HG02759 (cell line): ENCODE results near the gene DAAM2.

Experiments used
- ATAC-seq: cut with Tn5 transposase; IDR thresholded peaks from one replicate; pipeline ENCODE4 v1.9.1; 2021; ENCODE audit warnings: mild to moderate bottlenecking, moderate library complexity; ENCODE audit not compliant: unreplicated experiment

DAAM2 gene

GRCh38 chr6:39791850-39792539, at the start of gene DAAM2:
Gene DAAM2 (plus strand): TSS chr6:39792376. CDS start chr6:39856303, 63,927 bp downstream.
- peak; percentile 60 for ATAC-seq

DNA sequence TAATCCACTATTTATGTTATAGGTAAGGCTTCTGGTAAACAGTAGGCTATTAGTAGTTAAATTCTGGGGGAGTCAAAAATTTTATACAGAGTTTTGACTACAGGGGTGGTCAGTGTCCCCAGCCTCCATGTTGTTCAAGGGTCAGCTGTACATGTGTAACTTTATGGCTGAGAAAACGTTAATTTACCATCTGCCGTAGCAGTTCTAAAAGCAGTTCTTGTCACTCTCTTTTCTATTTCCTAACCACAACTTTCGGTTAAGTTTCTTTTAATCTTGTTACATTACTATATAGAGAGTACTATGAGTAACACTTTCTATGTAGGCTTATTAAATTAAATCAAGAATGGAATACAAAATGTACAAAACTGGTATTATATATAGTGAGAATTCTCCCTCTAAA, 45.4 kb upstream of the DAAM2 start:
- no peak for ATAC-seq

DNA sequence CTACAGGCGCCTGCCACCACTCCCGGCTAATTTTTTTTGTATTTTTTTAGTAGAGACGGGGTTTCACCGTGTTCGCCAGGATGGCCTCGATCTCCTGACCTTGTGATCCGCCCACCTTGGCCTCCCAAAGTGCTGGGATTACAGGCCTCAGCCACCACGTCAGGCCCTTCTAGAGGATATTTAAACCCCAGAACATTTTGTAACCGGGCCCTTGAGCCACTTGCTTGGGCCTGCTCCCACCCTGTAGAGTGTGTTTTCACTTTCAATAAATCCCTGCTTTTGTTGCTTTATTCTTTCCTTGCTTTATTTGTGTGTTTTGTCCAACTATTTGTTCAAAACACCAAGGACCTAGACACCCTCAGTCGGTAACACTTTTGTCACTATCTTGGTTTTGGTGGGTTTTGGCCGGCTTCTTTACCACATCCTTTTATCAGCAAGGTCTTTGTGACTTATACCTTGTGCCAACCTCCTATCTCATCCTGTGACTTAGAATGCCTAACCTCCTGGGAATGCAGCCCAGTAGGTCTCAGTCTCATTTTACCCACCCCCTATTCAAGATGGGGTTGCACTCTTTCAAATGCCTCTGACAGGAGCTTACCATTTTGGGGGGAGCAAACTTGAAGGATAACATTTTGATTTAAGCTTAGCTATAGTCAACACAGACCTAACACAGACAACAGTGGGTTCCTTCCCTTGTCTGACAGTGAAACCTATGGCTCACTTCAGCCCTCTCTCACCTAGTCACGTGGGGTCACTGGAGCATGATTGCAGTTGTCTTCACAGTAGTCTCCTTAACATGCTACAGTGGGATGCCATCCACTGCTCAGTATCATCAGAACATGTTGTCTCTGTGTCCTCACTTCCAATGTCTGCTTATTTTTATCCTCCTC, 39.1 kb upstream of the DAAM2 start:
- no peak for ATAC-seq

- ATAC-seq, result no peak
Observed at GRCh38 chr6:39753725-39754045, 38.5 kb upstream of the DAAM2 start.

GRCh38 chr6:39754514-39755115, 37.6 kb upstream of the DAAM2 start:
- ATAC-seq, result no peak

- no peak for ATAC-seq
Observed at GRCh38 chr6:39755231-39755630, 36.9 kb upstream of the DAAM2 start.

DNA sequence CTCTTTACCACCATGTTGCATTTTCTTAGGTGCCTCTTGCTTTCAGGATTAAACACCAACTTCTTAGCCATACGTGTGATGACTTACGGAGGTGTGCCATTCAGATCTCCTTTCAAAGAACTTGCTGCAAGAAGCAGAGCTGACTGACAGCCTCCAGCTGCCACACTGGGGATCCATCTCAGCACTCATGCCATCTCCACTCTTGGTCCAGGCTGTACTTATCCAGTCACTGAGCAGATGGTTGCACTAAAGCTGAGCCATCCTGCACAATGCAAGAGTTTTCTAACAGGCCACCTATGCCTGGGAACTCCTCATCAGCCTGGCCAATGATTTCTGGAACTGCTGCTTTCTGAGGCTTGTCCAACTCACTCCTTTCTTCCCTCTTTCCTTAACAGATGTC, 35.6 kb upstream of the DAAM2 start:
- no peak for ATAC-seq

DNA sequence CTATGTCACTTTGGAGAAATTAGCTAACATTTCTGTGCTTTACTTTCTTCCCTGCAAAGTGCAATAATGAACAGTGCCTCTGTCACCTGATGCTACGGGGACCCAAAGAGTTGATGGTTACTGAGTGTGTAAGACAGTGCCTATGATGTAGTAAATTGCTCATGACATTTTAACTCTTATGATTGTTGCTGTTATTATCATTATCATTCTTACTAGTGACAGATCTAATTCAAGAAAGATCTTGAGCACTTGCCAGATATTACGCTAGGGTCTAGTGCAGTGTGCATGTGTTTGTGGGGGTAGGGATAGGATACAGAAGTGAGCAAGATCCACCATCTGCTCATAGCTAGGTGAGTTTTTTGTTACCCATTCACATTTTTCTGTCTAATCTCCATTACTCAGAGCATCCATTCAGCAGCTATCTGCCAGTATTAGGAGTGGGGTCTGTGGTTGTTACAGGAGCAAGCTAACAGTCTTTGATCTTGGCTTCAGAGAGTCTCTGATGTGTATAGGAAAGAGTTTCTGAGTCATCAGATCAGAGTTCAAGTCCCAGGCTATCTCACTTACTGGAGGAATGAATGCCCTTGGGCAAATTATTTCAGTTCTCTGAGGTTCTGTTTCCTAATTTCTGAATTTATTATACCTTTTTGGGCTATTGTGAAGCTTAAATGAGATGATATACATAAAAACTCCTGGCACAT, 33.1 kb upstream of the DAAM2 start:
- no peak for ATAC-seq

DNA sequence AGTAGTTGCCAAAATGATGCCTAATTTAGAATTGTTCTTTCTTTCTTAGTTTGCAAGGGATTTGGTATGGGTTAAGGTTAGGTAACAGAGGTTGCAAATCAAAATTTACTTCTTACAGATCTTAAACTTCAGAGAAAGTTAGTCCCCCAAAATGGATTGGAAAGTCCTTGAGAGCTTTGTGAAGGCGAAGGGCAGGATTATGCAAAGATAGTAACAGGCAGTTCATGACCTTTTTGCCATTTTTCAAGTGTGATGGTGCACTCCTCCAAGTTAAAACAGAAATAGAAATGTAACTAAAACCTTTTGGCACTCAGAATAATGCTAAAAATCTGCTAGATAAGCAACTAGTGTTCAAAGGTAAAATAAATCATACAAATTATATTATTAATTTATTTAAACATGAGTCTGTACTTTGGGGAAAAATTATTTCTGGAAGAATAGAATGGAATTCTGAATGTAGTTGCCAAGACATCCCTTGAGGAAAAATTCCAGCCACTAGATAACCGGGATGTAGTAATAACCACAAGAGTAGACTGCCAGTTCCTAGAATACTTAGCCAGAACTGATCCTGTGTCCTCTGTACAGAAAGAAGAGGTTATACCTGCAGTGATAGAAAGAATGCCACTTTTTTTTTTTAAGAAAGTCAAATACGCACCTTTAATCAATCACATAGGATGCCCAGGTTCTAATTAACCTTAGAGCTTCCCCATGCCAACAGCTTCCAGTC, 31.8 kb upstream of the DAAM2 start:
- no peak for ATAC-seq

GRCh38 chr6:39765508-39766065, 26.6 kb upstream of the DAAM2 start:
- no peak for ATAC-seq

GRCh38 chr6:39769012-39769411, 23.2 kb upstream of the DAAM2 start:
- ATAC-seq, result no peak

GRCh38 chr6:39770446-39770845, 21.7 kb upstream of the DAAM2 start:
- ATAC-seq, result no peak

- ATAC-seq, result no peak
Observed at GRCh38 chr6:39772559-39773273, 19.5 kb upstream of the DAAM2 start.

GRCh38 chr6:39773782-39774181, 18.4 kb upstream of the DAAM2 start:
- ATAC-seq, result no peak

GRCh38 chr6:39776581-39776980, 15.6 kb upstream of the DAAM2 start:
- ATAC-seq, result no peak

- ATAC-seq, result no peak
Observed at GRCh38 chr6:39777218-39777617, 15.0 kb upstream of the DAAM2 start.

DNA sequence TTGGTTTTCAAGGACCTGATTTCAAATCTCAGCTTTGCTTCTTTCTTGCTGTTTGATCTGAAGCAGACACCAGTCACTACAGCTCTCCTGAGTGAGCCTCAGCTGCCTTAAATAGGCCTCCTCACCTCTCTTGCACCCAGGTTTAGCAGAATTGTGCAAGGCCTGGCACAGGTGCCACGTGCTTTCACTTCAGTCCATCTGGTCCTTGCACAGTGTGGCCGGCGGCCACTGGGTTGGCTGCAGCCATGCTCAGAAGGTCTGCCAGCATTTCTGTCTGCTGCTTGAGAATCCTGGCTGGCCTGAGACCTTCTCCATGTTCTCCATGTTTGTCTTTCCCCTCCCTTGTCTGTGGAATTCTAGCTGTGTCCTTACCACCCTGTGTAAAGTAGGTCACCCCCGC, 14.5 kb upstream of the DAAM2 start:
- no peak for ATAC-seq

DNA sequence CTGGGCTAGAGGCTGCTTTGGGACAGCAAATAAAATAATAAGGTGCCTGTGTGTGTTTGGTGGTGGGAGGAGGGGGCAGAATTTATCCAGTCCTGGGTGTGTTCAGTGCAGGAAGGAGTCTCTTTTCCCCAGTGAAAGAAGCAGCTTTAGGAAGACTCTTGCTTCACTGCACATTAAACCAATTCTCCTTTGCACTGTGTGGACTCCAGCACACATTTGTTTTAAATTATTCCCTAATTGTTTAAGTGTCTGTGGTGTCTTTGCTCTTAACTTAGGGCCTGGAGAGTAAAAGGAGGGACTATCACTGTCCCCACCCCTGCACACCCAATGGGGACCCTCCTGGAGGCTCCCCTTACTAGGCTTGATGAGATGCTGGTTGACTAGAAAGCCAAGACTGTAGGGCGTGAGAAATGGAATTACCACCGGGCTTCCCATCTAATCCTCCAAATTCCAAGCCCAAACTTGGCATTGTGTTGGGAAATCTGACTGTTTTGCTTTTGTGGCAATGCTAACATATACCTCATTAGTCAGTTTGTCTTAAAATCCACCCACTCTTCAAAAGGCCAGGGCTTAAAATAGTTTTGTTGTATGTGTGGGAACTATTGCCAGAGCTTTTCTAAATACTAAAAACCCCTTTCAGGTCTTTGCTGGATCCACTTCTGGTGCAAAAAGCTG, 13.5 kb upstream of the DAAM2 start:
- ATAC-seq, result no peak

DNA sequence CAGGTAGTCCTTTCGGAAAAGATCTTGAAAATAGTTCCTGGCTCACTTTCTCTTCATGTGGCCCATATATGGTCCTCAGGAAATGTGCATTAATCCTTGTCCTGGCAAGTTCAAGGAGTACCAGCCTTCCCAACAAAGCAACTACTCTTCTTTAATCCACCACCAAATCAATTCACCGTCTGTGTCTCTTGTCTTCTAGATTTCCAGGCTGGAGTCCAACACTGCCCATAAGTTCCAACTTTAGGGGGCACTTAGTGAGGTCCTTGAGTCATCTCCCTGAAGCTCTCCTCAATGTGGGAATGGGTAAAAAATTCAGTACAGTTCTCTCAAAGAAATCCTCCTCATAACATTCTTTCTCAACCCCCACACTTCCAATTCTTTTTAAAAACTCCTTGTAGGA, 6.9 kb upstream of the DAAM2 start:
- ATAC-seq, result no peak
